Measurements from ENCODE around the gene KRTAP3-2.

The KRTAP3-2 gene

DNA sequence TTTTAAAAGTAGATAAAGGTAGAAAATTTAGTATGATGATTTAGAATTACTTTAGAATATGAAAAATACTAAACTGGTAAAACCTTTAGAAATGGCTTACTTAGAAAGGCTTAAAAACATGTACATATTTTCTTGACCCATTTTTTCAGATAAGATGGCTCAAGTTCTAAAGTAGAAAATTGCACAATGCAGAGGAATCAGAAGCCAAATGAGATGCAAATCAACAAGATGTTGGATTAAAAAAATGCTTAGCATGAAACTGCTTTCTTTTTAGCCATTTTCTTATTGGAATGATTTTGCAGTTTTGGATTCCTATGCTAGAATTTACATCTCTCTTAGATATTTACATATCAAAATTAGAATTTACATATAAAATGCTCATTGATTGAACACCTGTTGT lies 10.7 kb upstream of the KRTAP3-2 start:
- Histone ChIP-seq H3K27ac (ENCODE audit: low read length) (no peak overlapping the region), H3K4me1 (ENCODE audit: control insufficient read depth, insufficient read depth, low read length) (peaks cover 6% of the 10 kb centered on the region), H3K27me3 (ENCODE audit: control insufficient read depth, insufficient read depth, low read length) (no peaks in the 10 kb centered on the region), H3K36me3 (ENCODE audit: control insufficient read depth, insufficient read depth, low read length) (no peaks in the 10 kb centered on the region), H3K9me3 (ENCODE audit: control insufficient read depth, insufficient read depth, low read length) (no peaks in the 10 kb centered on the region), H3K4me3 (ENCODE audit: low read length) (no peak overlapping the region)
- DNase-seq (ENCODE audit: low read depth, low spot score) = no peak

GRCh38 chr17:41009936-41010335 lies 10.2 kb upstream of the KRTAP3-2 start:
- DNase-seq (ENCODE audit: low read depth, low spot score) = no peak
- no peak overlapping the region for H3K4me3 ChIP-seq (ENCODE audit: low read length)
- H3K36me3 ChIP-seq (ENCODE audit: control insufficient read depth, insufficient read depth, low read length) = no peaks in the 10 kb centered on the region
- no peaks in the 10 kb centered on the region for H3K9me3 ChIP-seq (ENCODE audit: control insufficient read depth, insufficient read depth, low read length)
- H3K27me3 ChIP-seq (ENCODE audit: control insufficient read depth, insufficient read depth, low read length) = no peaks in the 10 kb centered on the region
- no CpG with 5 or more reads among the region's 1 CpG for WGBS (ENCODE audit: insufficient coverage, insufficient read length)
- no peak overlapping the region for H3K27ac ChIP-seq (ENCODE audit: low read length)
- H3K4me1 ChIP-seq (ENCODE audit: control insufficient read depth, insufficient read depth, low read length) = peaks cover 6% of the 10 kb centered on the region

GRCh38 chr17:41009301-41009760 lies 9.6 kb upstream of the KRTAP3-2 start:
- WGBS (ENCODE audit: insufficient coverage, insufficient read length) = no CpG with 5 or more reads among the region's 4 CpGs
- Histone ChIP-seq H3K4me3 (ENCODE audit: low read length) (no peak overlapping the region), H3K4me1 (ENCODE audit: control insufficient read depth, insufficient read depth, low read length) (peaks cover 6% of the 10 kb centered on the region), H3K27ac (ENCODE audit: low read length) (no peak overlapping the region), H3K27me3 (ENCODE audit: control insufficient read depth, insufficient read depth, low read length) (no peaks in the 10 kb centered on the region), H3K36me3 (ENCODE audit: control insufficient read depth, insufficient read depth, low read length) (no peaks in the 10 kb centered on the region), H3K9me3 (ENCODE audit: control insufficient read depth, insufficient read depth, low read length) (no peaks in the 10 kb centered on the region)
- DNase-seq (ENCODE audit: low read depth, low spot score) = no peak

DNA sequence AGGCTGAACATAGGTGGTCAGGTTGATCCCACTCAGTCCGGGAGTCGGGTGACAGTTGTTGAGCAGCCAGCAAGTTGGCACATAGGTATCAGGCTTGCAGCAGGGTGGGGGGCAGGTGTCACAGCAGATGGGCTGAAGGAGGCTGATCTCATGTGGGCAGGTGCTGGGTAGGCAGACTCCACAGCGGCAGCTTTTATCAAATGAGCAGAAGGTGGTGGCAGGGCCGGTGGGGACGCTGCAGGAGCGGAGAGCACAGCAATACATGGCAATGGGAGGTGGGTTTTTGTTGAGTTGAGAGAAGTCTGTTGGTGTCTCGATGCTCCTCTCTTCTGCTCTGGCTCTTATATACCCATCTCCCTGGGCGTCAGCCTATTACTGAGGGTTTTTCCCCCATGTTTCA lies 9.1 kb upstream of the KRTAP3-2 start, which contains the start of gene KRTAP3-1:
Gene KRTAP3-1, minus strand, starts transcription at position 318 of the 400 bp plus-strand sequence. Its CDS starts 54 bp downstream, at position 264.
- no peak within 1 kb of the TSS for H3K4me3 ChIP-seq (ENCODE audit: low read length)
- H3K36me3 ChIP-seq (ENCODE audit: control insufficient read depth, insufficient read depth, low read length) = no peaks in the 10 kb centered on the region
- no peak for DNase-seq (ENCODE audit: low read depth, low spot score)
- H3K27ac ChIP-seq (ENCODE audit: low read length) = no peak within 1 kb of the TSS
- WGBS (ENCODE audit: insufficient coverage, insufficient read length) = no CpG with 5 or more reads among the region's 8 CpGs
- H3K27me3 ChIP-seq (ENCODE audit: control insufficient read depth, insufficient read depth, low read length) = no peaks in the 10 kb centered on the region
- no peaks in the 10 kb centered on the region for H3K9me3 ChIP-seq (ENCODE audit: control insufficient read depth, insufficient read depth, low read length)
- peaks cover 6% of the 10 kb centered on the region for H3K4me1 ChIP-seq (ENCODE audit: control insufficient read depth, insufficient read depth, low read length)

DNA sequence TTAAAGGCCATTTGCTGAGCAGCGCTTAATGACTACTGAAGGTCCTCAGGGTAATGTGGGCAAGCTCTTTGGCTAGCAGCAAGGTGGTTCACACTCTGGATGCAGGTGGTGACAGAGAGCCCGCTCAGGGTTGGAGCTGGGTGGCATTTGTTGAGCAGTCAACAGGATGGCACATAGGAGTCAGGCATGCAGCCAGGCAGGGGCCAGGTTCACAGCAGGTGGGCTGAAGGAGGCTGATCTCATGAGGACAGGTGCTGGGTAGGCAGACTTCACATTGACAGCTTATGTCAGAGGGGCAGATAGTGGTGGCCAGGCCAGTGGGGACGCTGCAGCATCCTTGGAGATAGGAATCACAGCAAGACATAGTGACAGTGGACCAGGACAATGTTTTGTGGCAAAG lies 4.7 kb upstream of the KRTAP3-2 start:
- Histone ChIP-seq H3K4me3 (ENCODE audit: low read length) (no peak overlapping the region), H3K27ac (ENCODE audit: low read length) (no peak overlapping the region), H3K4me1 (ENCODE audit: control insufficient read depth, insufficient read depth, low read length) (peaks cover 3% of the 10 kb centered on the region), H3K36me3 (ENCODE audit: control insufficient read depth, insufficient read depth, low read length) (no peaks in the 10 kb centered on the region), H3K9me3 (ENCODE audit: control insufficient read depth, insufficient read depth, low read length) (no peaks in the 10 kb centered on the region), H3K27me3 (ENCODE audit: control insufficient read depth, insufficient read depth, low read length) (no peaks in the 10 kb centered on the region)
- no CpG with 5 or more reads among the region's 3 CpGs for WGBS (ENCODE audit: insufficient coverage, insufficient read length)
- DNase-seq (ENCODE audit: low read depth, low spot score) = no peak

DNA sequence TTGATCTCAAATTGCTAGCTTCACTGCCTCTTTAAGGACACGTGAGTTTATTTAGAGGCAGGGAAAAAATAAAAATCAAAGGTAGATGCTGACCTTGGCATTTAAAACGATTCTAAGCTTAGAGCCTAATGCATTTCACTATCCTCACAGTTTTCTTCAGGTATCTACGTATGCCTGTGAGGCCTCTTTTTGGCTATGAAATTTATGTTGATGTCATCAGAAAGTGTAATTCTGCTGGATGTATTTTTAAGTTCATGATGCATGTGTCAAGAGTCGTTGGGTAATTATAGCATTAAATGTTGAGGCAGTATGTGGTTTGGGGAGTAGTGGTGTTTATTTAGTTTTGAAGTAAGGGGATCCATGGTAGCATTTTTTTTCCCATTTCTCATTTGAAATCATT lies 4.2 kb upstream of the KRTAP3-2 start:
- no peak overlapping the region for H3K27ac ChIP-seq (ENCODE audit: low read length)
- peaks cover 3% of the 10 kb centered on the region for H3K4me1 ChIP-seq (ENCODE audit: control insufficient read depth, insufficient read depth, low read length)
- no peaks in the 10 kb centered on the region for H3K9me3 ChIP-seq (ENCODE audit: control insufficient read depth, insufficient read depth, low read length)
- no peaks in the 10 kb centered on the region for H3K27me3 ChIP-seq (ENCODE audit: control insufficient read depth, insufficient read depth, low read length)
- H3K4me3 ChIP-seq (ENCODE audit: low read length) = no peak overlapping the region
- no peak for DNase-seq (ENCODE audit: low read depth, low spot score)
- WGBS (ENCODE audit: insufficient coverage, insufficient read length) = 100% methylated on average over 1 of the region's 4 CpGs
- no peaks in the 10 kb centered on the region for H3K36me3 ChIP-seq (ENCODE audit: control insufficient read depth, insufficient read depth, low read length)

DNA sequence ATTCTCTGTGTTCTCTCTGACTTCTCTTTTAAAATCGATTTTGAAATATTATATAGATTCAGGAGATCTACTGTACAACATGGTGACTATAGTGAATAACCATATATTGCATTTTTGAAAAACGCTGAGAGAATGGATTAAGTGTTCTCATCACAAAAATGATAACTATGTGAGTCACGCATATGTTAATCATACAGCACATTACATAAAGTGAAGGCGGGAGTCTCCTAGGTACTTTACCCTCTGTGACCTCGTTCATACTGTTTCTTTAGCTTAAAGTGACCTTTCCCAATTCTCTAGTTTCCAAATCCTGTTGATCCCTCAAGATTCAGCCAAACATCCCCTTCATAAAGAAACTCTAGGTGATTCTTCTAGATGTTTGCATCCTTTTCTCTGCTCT lies 3.1 kb upstream of the KRTAP3-2 start:
- WGBS (ENCODE audit: insufficient coverage, insufficient read length) = no CpG with 5 or more reads among the region's 5 CpGs
- Histone ChIP-seq H3K4me1 (ENCODE audit: control insufficient read depth, insufficient read depth, low read length) (no peaks in the 10 kb centered on the region), H3K9me3 (ENCODE audit: control insufficient read depth, insufficient read depth, low read length) (no peaks in the 10 kb centered on the region), H3K27ac (ENCODE audit: low read length) (no peak overlapping the region), H3K27me3 (ENCODE audit: control insufficient read depth, insufficient read depth, low read length) (no peaks in the 10 kb centered on the region), H3K4me3 (ENCODE audit: low read length) (no peak overlapping the region), H3K36me3 (ENCODE audit: control insufficient read depth, insufficient read depth, low read length) (no peaks in the 10 kb centered on the region)
- DNase-seq (ENCODE audit: low read depth, low spot score) = no peak

DNA sequence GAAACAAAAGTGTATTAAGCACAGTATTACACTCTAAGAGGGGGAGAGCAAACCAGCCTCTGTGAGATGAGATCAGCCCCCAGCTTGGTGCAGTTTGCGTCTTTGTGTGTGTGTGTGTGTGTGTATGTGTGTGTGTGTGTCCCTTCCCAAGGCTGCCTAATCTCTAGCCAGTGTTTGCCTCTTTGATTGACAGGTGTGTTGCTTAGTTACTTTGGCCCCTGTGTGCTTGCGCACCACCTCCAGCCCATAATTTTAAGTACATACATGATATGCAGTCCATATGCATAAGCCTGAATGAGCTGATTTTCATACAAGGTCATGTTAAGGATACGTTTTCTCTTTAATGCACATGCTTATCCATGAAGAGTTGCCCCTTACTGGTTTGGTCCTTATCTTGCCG lies 2.1 kb upstream of the KRTAP3-2 start:
- WGBS (ENCODE audit: insufficient coverage, insufficient read length) = no CpG with 5 or more reads among the region's 4 CpGs
- no peak for DNase-seq (ENCODE audit: low read depth, low spot score)

GRCh38 chr17:40997361-40997760 lies 2.3 kb downstream of the KRTAP3-2 start:
- Histone ChIP-seq H3K27me3 (ENCODE audit: control insufficient read depth, insufficient read depth, low read length) (no peaks in the 10 kb centered on the region), H3K27ac (ENCODE audit: low read length) (no peak overlapping the region), H3K4me1 (ENCODE audit: control insufficient read depth, insufficient read depth, low read length) (no peaks in the 10 kb centered on the region; the same call in 1 of the 2 replicates), H3K9me3 (ENCODE audit: control insufficient read depth, insufficient read depth, low read length) (no peaks in the 10 kb centered on the region), H3K36me3 (ENCODE audit: control insufficient read depth, insufficient read depth, low read length) (no peaks in the 10 kb centered on the region), H3K4me3 (ENCODE audit: low read length) (no peak overlapping the region)
- DNase-seq (ENCODE audit: low read depth, low spot score) = no peak
- WGBS (ENCODE audit: insufficient coverage, insufficient read length) = no CpG with 5 or more reads among the region's 2 CpGs

More for the DNA sequence above, 2.1 kb upstream of the KRTAP3-2 start:
- Histone ChIP-seq H3K36me3 (ENCODE audit: control insufficient read depth, insufficient read depth, low read length) (no peaks in the 10 kb centered on the region), H3K27me3 (ENCODE audit: control insufficient read depth, insufficient read depth, low read length) (no peaks in the 10 kb centered on the region), H3K4me1 (ENCODE audit: control insufficient read depth, insufficient read depth, low read length) (no peaks in the 10 kb centered on the region), H3K4me3 (ENCODE audit: low read length) (no peak overlapping the region), H3K27ac (ENCODE audit: low read length) (no peak overlapping the region), H3K9me3 (ENCODE audit: control insufficient read depth, insufficient read depth, low read length) (no peaks in the 10 kb centered on the region)

DNA sequence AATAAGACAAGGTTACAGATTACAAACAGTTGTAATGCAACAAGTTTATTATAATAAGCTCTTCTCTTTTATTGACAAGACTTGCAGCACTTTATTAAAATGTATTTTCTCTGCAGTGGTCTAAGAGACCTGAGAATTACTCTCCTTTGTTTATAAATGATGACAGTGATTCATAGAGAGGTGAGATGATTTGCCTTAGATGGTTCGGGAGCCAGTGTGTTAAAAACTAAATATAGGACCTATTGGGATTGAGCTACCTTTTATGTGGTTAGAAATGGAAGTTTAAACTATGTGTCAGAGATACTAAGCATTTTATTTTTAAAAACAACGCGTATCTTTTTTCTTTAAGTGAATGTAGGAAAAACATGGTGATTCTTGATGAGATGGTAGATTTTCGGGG lies 2.9 kb downstream of the KRTAP3-2 start:
- Histone ChIP-seq H3K27ac (ENCODE audit: low read length) (no peak overlapping the region), H3K4me3 (ENCODE audit: low read length) (no peak overlapping the region), H3K27me3 (ENCODE audit: control insufficient read depth, insufficient read depth, low read length) (no peaks in the 10 kb centered on the region), H3K4me1 (ENCODE audit: control insufficient read depth, insufficient read depth, low read length) (no peaks in the 10 kb centered on the region; the same call in 1 of the 2 replicates), H3K36me3 (ENCODE audit: control insufficient read depth, insufficient read depth, low read length) (no peaks in the 10 kb centered on the region), H3K9me3 (ENCODE audit: control insufficient read depth, insufficient read depth, low read length) (no peaks in the 10 kb centered on the region)
- WGBS (ENCODE audit: insufficient coverage, insufficient read length) = no CpG with 5 or more reads among the region's 4 CpGs
- no peak for DNase-seq (ENCODE audit: low read depth, low spot score)

GRCh38 chr17:40995116-40995515 lies 4.6 kb downstream of the KRTAP3-2 start:
- Histone ChIP-seq H3K27ac (ENCODE audit: low read length) (no peak overlapping the region), H3K9me3 (ENCODE audit: control insufficient read depth, insufficient read depth, low read length) (no peaks in the 10 kb centered on the region), H3K27me3 (ENCODE audit: control insufficient read depth, insufficient read depth, low read length) (no peaks in the 10 kb centered on the region), H3K36me3 (ENCODE audit: control insufficient read depth, insufficient read depth, low read length) (no peaks in the 10 kb centered on the region), H3K4me3 (ENCODE audit: low read length) (no peak overlapping the region), H3K4me1 (ENCODE audit: control insufficient read depth, insufficient read depth, low read length) (no peaks in the 10 kb centered on the region; the same call in 1 of the 2 replicates)
- no peak for DNase-seq (ENCODE audit: low read depth, low spot score)
- no CpG with 5 or more reads among the region's 1 CpG for WGBS (ENCODE audit: insufficient coverage, insufficient read length)

All from iPS DF 6.9 (cell line).